IMR-90 (cell line): ENCODE measurements around the gene COL18A1. TPM values are rescaled to one million over a fixed set of nuclear protein-coding genes. Genes with fewer than 3 reads are reported as not detected.
A peak's percentile ranks its signal among the peaks of the same experiment; 100 is the strongest.

ENCODE experiments used
- ATAC-seq: fragments of 200-7000 bp; cut with Tn5 transposase; 2 replicates; pipeline ENCODE4 v1.9.1; 2020; ENCODE audit warnings: low read depth, mild to moderate bottlenecking, moderate library complexity
- BruUV-seq: library from RNA; stranded (reverse); fragments of 400-500 nt; replicated peaks from 2 replicates; lab custom pipeline; 2021; lab: Mats Ljungman, UMichigan
- CTCF ChIA-PET: fragments of 300-600 bp; formaldehyde crosslinking; extraction: SDS; loops from one replicate; lab custom pipeline; 2021; ENCODE audit warnings: antibody characterized with exemption; lab: Yijun Ruan, JAX
- POLR2A ChIA-PET: fragments of 300-600 bp; sonication (Branson Sonifier 250); formaldehyde crosslinking; loops from one replicate; lab custom pipeline; 2022; ENCODE audit warnings: antibody characterized with exemption; ENCODE audit not compliant: unreplicated experiment; lab: Charles Lee
- DNase-seq: peaks from one replicate; pipeline ENCODE4 v3.0.0; 2013
- H2AFZ ChIP-seq: replicated peaks from 2 replicates; pipeline ENCODE3; 2013; ENCODE audit warnings: low read length, mild to moderate bottlenecking; ENCODE audit not compliant: poor library complexity
- H2AK5ac ChIP-seq: 2 replicates; pipeline ENCODE4 v1.6.1; 2013; ENCODE audit warnings: low read depth, low read length, inconsistent platforms
- H2AK9ac ChIP-seq: replicated peaks from 2 replicates; pipeline ENCODE3; 2013; ENCODE audit warnings: mild to moderate bottlenecking, low read depth, low read length, moderate library complexity; ENCODE audit not compliant: poor library complexity
- H2BK120ac ChIP-seq: 2 replicates; pipeline ENCODE4 v1.6.1; 2013; ENCODE audit warnings: low read depth, low read length, inconsistent platforms
- H2BK15ac ChIP-seq: 3 replicates; pipeline ENCODE4 v1.6.1; 2013; ENCODE audit warnings: low read depth, low read length, inconsistent platforms
- H2BK20ac ChIP-seq: 2 replicates; pipeline ENCODE4 v1.6.1; 2013; ENCODE audit warnings: low read depth, mild to moderate bottlenecking, inconsistent platforms, low read length, moderate library complexity
- H2BK5ac ChIP-seq: 2 replicates; pipeline ENCODE4 v1.6.1; 2013; ENCODE audit warnings: mild to moderate bottlenecking, low read depth, low read length, inconsistent platforms; ENCODE audit not compliant: poor library complexity, severe bottlenecking
- H3K14ac ChIP-seq: replicated peaks from 2 replicates; pipeline ENCODE4 v1.6.1; 2013; ENCODE audit warnings: low read depth, low read length, inconsistent platforms
- H3K18ac ChIP-seq: 2 replicates; pipeline ENCODE4 v1.6.1; 2013; ENCODE audit warnings: low read depth, low read length, control low read depth
- H3K23ac ChIP-seq: 2 replicates; pipeline ENCODE4 v1.6.1; 2013; ENCODE audit warnings: low read depth, low read length, inconsistent platforms
- H3K27ac ChIP-seq: 2 replicates; pipeline ENCODE4 v1.5.1; 2013; ENCODE audit warnings: mild to moderate bottlenecking, control low read depth, low read length; ENCODE audit not compliant: insufficient read depth
- H3K27me3 ChIP-seq: 2 replicates; pipeline ENCODE4 v1.6.1; 2013; ENCODE audit warnings: low read length; ENCODE audit not compliant: control insufficient read depth, insufficient read depth
- H3K36me3 ChIP-seq: 2 replicates; pipeline ENCODE4 v1.6.1; 2013; ENCODE audit warnings: low read length, mixed read lengths; ENCODE audit not compliant: control insufficient read depth, insufficient read depth
- H3K4ac ChIP-seq: 2 replicates; pipeline ENCODE4 v1.6.1; 2013; ENCODE audit warnings: low read depth, low read length, inconsistent platforms
- H3K4me1 ChIP-seq: 2 replicates; pipeline ENCODE4 v1.6.1; 2013; ENCODE audit warnings: low read length, mixed read lengths; ENCODE audit not compliant: control insufficient read depth, insufficient read depth
- H3K4me2 ChIP-seq: 2 replicates; pipeline ENCODE4 v1.6.1; 2013; ENCODE audit warnings: low read depth, mild to moderate bottlenecking, control low read depth, low read length, moderate library complexity
- H3K4me3 ChIP-seq: 2 replicates; pipeline ENCODE4 v1.5.1; 2013; ENCODE audit warnings: low read depth, mild to moderate bottlenecking, control low read depth, low read length, moderate library complexity; ENCODE audit not compliant: insufficient read depth
- H3K56ac ChIP-seq: 2 replicates; pipeline ENCODE4 v1.6.1; 2013; ENCODE audit warnings: low read length, inconsistent platforms; ENCODE audit not compliant: insufficient read depth; ENCODE audit errors: extremely low read depth
- H3K79me1 ChIP-seq, 2 experiments: 2 replicates each; pipeline ENCODE4 v1.6.1; 2013; ENCODE audit warnings: low read length in 2 of 2, inconsistent platforms in 1 of 2, low read depth in 1 of 2
- H3K9ac ChIP-seq: 2 replicates; pipeline ENCODE4 v1.6.1; 2013; ENCODE audit warnings: low read depth, low read length, control low read depth
- H3K9me1 ChIP-seq: 2 replicates; pipeline ENCODE4 v1.6.1; 2013; ENCODE audit warnings: low read length, inconsistent platforms; ENCODE audit not compliant: insufficient read depth
- H3K9me3 ChIP-seq: 2 replicates; pipeline ENCODE4 v1.6.1; 2013; ENCODE audit warnings: low read length; ENCODE audit not compliant: control insufficient read depth, insufficient read depth
- H4K20me1 ChIP-seq: 2 replicates; pipeline ENCODE4 v1.6.1; 2013; ENCODE audit warnings: low read length, inconsistent platforms; ENCODE audit not compliant: insufficient read depth
- H4K5ac ChIP-seq: 2 replicates; pipeline ENCODE4 v1.6.1; 2013; ENCODE audit warnings: mild to moderate bottlenecking, low read depth, low read length, control low read depth
- H4K8ac ChIP-seq, 2 experiments: 2 replicates each; pipeline ENCODE4 v1.6.1; 2013; ENCODE audit warnings: low read depth in 2 of 2, low read length in 2 of 2, control low read depth in 1 of 2, inconsistent platforms in 1 of 2
- H4K91ac ChIP-seq: 2 replicates; pipeline ENCODE4 v1.6.1; 2013; ENCODE audit warnings: low read depth, low read length, inconsistent platforms; ENCODE audit not compliant: insufficient read depth
- CHD1 ChIP-seq: IDR thresholded peaks from 2 replicates; pipeline ENCODE4 v1.6.1; 2012; ENCODE audit warnings: low read depth, low read length, improper control_type of control experiment
- WGBS, 2 experiments: methylation state at CpG; one replicate each; pipeline versions ENCODE4 v1.1.5 to v1.1.7; 2013; ENCODE audit warnings: missing lambda C conversion rate in 2 of 2; ENCODE audit not compliant: insufficient read length in 1 of 2; ENCODE audit errors: extremely low coverage in 2 of 2; 5-methylcytosine and 5-hydroxymethylcytosine counted together
- dilution Hi-C: fragments of 300-500 bp; cut with HindIII; formaldehyde crosslinking; loops from one replicate; pipeline ENCODE4 v1.14.3; 2018; ENCODE audit warnings: low sequenced_read_pairs; ENCODE audit not compliant: unreplicated experiment
- in situ Hi-C: fragments of 300-500 bp; cut with MboI; formaldehyde crosslinking; loops from 3 replicates; pipeline ENCODE4 v1.14.3; 2019; ENCODE audit warnings: low sequenced_read_pairs, inconsistent platforms, mixed read lengths
- intact Hi-C: fragments of 100-400 bp; cut with micrococcal nuclease; formaldehyde crosslinking; loops from 2 replicates; pipeline ENCODE4 v1.10.0; 2022
- polyA plus RNA-seq, 3 experiments: library from polyadenylated mRNA; depleted of rRNA; stranded (reverse); fragments of >200 nt; gene quantifications; 2 replicates each; pipeline ENCODE4 v1.2.3, GENCODE V29; 2012; ENCODE audit warnings: low replicate concordance in 1 of 3
- total RNA-seq: library from RNA; depleted of rRNA; stranded (reverse); fragments of >200 nt; gene quantifications from 2 replicates; pipeline ENCODE4 v1.2.3, GENCODE V29; 2012
- TF ChIP-seq, protein P1 (sequence below): conservative IDR thresholded peaks from 2 replicates; pipeline ENCODE4 v1.5.1; 2012; ENCODE audit warnings: mild to moderate bottlenecking, low read depth, low read length, improper control_type of control experiment

Gene COL18A1
- total and polyA plus RNA-seq, 2 of the 4 experiments (the other 2 are of a cell fraction) = 4.3 to 46.7 TPM

DNA sequence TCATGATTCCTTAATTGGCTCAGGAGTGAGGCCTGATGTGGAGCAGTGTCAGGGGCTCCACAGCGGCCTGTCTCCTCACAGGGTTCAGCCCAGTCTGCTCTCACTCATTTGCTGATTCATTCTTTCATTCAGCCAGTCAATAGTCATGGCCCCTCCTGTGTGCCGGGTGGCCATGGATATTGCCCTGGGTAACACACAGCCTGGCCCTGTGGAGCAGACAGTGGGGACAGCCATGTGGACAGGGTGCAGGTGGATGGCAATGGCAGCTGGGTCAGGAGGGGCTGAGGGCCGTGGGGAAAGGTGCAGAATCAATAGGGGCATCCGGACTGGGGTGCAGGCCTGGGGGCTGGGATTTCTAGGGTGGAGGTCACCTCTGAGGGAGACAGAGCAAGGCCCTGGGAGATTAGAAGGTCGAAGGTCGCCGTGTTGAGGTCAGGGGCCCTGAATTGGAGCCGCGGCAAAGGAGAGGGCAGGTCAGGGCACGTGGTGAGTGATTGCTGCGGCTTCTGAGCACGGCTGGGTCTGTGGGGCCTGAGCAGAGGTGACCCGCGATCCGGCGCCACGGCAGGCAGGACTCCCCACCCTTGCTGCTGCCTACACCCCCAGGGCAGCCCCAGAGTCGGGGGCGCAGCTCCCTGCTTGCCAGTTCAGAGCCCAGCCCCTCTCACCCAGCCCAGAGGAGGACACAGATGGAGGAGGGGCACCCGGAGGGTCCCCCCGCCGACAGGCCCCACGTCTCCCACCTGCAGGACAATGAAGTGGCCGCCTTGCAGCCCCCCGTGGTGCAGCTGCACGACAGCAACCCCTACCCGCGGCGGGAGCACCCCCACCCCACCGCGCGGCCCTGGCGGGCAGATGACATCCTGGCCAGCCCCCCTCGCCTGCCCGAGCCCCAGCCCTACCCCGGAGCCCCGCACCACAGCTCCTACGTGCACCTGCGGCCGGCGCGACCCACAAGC is 103.9 kb downstream of the COL18A1 start:
- Histone ChIP-seq H3K18ac (no peak overlapping the region), H3K9ac (no peak overlapping the region), H3K4ac (no peak overlapping the region), H2BK5ac (no peak overlapping the region), H3K27ac (no peak overlapping the region), H4K20me1 (peaks cover 12% of the 10 kb centered on the region), H3K4me1 (no peaks in the 10 kb centered on the region), H2AK5ac (no peak overlapping the region), H3K79me1 (no peaks in the 10 kb centered on the region), H3K4me3 (no peak overlapping the region), H3K9me1 (peaks cover 7% of the 10 kb centered on the region; the same call in 1 of the 2 replicates), H3K23ac (no peak overlapping the region), H4K5ac (no peak overlapping the region), H2AK9ac (no peak overlapping the region), H2BK120ac (no peak overlapping the region), H3K14ac (no peak overlapping the region), H3K4me2 (no peak overlapping the region), H4K8ac (no peak overlapping the region), H3K9me3 (no peaks in the 10 kb centered on the region), H2AFZ (no peak overlapping the region), H3K36me3 (peaks cover 60% of the 10 kb centered on the region), H2BK20ac (no peak overlapping the region), H3K56ac (no peak overlapping the region), H3K27me3 (no peaks in the 10 kb centered on the region), H4K91ac (no peak overlapping the region), H2BK15ac (no peak overlapping the region)
- ChIA-PET CTCF (no interaction called here), POLR2A (no interaction called here)
- 77% methylated on average over 6 of the region's 42 CpGs; no CpG with 5 or more reads in 1 of the 2 experiments for WGBS, 2 experiments
- no TSS peak for BruUV-seq
- no peak for TF ChIP-seq CHD1
- TF ChIP-seq, protein P1, sequence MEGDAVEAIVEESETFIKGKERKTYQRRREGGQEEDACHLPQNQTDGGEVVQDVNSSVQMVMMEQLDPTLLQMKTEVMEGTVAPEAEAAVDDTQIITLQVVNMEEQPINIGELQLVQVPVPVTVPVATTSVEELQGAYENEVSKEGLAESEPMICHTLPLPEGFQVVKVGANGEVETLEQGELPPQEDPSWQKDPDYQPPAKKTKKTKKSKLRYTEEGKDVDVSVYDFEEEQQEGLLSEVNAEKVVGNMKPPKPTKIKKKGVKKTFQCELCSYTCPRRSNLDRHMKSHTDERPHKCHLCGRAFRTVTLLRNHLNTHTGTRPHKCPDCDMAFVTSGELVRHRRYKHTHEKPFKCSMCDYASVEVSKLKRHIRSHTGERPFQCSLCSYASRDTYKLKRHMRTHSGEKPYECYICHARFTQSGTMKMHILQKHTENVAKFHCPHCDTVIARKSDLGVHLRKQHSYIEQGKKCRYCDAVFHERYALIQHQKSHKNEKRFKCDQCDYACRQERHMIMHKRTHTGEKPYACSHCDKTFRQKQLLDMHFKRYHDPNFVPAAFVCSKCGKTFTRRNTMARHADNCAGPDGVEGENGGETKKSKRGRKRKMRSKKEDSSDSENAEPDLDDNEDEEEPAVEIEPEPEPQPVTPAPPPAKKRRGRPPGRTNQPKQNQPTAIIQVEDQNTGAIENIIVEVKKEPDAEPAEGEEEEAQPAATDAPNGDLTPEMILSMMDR = no peak
- in situ Hi-C loops (no loop called here), intact Hi-C loops (no loop called here), dilution Hi-C loops (no loop called here)
- ATAC-seq (peak; percentile 21; the same call in 1 of the 2 replicates), DNase-seq (no peak)
